Measurements from ENCODE around the gene TPP1. TPM values are rescaled to one million over a fixed set of nuclear protein-coding genes. Genes with fewer than 3 reads are reported as not detected.
A peak's percentile ranks its signal among the peaks of the same experiment; 100 is the strongest.

TPP1 gene
- total and polyA plus RNA-seq, 9 of the 15 experiments (the other 6 are each of a cell fraction or from before 2014, with no cell fraction given) = 7.5 to 75.8 (median 15.7) TPM

DNA sequence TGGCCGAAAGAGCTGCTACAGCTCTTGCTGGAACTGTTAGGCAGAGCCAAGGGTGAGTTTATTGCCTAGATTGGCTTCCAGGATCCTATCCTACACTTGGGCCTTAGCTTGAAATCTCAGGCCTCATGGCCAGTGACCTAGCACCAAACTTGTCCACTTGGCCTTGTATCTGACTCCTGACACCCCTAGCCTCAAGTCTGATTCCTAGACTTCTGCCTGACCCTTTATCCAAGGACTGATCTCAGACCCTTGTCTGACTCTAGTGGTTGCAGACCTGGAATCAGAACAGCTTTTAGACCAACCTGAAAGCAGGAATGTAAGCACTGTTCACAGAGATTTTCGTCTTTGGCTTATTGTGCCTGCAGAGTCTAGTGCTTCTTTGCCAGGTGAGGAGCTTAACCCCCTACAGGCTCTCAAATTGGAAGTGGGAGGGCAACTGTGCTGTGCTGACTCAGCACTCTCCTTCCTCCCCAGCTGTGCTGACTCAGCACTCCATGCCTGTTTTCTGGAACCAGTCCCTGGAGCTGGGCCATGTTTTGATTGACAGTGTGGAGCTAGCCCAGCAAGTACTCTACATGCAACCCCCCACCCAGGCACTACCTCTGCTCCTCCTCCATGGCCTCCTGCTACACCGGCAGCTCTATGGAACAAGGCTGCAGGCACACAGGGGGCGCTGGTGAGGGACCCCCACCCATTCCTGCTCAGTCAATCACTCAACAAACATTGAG, 50.9 kb downstream of the TPP1 start (continued):
- TF ChIP-seq NKRF (IDR thresholded peaks at IDR 0.05; ENCODE audit: borderline replicate concordance) (peak; percentile 89), EP300 (IDR thresholded peaks at IDR 0.05; ENCODE audit: low read length) (peak; percentile 64; the same call in 1 of the 2 replicates), TARDBP (IDR thresholded peaks at IDR 0.05) (0 out of 2 replicates have a peak, but pooled peaks have one; percentile 38), ZNF146 (CRISPR knock-in tag; IDR thresholded peaks at IDR 0.05; ENCODE audit: unreplicated experiment) (no peak), TEAD4 (IDR thresholded peaks at IDR 0.05; ENCODE audit: low read length) (peak; percentile 43; the same call in 1 of the 2 replicates), TEAD4 (CRISPR knock-in tag; IDR thresholded peaks at IDR 0.05; ENCODE audit: borderline replicate concordance) (no peak), ZNF766 (CRISPR knock-in tag; conservative IDR thresholded peaks at IDR 0.05) (0 out of 2 replicates have a peak, but pooled peaks have one; percentile 33), NBN (IDR thresholded peaks at IDR 0.05; ENCODE audit: low read depth) (peak; percentile 87; the same call in 1 of the 2 replicates), GATAD2B (IDR thresholded peaks at IDR 0.05; ENCODE audit: borderline replicate concordance) (peak; percentile 59; the same call in 1 of the 2 replicates), TEAD1 (CRISPR knock-in tag; IDR thresholded peaks at IDR 0.05) (peak in 1 of 2 experiments; percentile 59; a peak in 1 of 4 replicates), RNF2 (IDR thresholded peaks at IDR 0.05) (peak; percentile 23; the same call in 1 of the 2 replicates), TGIF2 (CRISPR knock-in tag; IDR thresholded peaks at IDR 0.05) (no peak), NUFIP1 (IDR thresholded peaks at IDR 0.05; ENCODE audit: partially characterized antibody) (peak; percentile 22), ARHGAP35 (IDR thresholded peaks at IDR 0.05; ENCODE audit: partially characterized antibody) (no peak), ZNF316 (IDR thresholded peaks at IDR 0.05) (peak; percentile 100), KDM1A (IDR thresholded peaks at IDR 0.05) (peak; percentile 70 to 78; a peak in 3 of 4 replicates), ZKSCAN1 (IDR thresholded peaks at IDR 0.05; ENCODE audit: low read depth, low read length) (peak; percentile 54; the same call in 1 of the 2 replicates)
- TF ChIP-seq, protein P1, sequence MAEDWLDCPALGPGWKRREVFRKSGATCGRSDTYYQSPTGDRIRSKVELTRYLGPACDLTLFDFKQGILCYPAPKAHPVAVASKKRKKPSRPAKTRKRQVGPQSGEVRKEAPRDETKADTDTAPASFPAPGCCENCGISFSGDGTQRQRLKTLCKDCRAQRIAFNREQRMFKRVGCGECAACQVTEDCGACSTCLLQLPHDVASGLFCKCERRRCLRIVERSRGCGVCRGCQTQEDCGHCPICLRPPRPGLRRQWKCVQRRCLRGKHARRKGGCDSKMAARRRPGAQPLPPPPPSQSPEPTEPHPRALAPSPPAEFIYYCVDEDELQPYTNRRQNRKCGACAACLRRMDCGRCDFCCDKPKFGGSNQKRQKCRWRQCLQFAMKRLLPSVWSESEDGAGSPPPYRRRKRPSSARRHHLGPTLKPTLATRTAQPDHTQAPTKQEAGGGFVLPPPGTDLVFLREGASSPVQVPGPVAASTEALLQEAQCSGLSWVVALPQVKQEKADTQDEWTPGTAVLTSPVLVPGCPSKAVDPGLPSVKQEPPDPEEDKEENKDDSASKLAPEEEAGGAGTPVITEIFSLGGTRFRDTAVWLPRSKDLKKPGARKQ (CRISPR knock-in tag; IDR thresholded peaks at IDR 0.05) = no peak
- TF ChIP-seq, protein P2, sequence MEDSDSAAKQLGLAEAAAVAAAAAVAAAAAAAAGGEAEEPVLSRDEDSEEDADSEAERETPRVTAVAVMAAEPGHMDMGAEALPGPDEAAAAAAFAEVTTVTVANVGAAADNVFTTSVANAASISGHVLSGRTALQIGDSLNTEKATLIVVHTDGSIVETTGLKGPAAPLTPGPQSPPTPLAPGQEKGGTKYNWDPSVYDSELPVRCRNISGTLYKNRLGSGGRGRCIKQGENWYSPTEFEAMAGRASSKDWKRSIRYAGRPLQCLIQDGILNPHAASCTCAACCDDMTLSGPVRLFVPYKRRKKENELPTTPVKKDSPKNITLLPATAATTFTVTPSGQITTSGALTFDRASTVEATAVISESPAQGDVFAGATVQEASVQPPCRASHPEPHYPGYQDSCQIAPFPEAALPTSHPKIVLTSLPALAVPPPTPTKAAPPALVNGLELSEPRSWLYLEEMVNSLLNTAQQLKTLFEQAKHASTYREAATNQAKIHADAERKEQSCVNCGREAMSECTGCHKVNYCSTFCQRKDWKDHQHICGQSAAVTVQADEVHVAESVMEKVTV (CRISPR knock-in tag; IDR thresholded peaks at IDR 0.05) = no peak
- TF ChIP-seq, protein P3, sequence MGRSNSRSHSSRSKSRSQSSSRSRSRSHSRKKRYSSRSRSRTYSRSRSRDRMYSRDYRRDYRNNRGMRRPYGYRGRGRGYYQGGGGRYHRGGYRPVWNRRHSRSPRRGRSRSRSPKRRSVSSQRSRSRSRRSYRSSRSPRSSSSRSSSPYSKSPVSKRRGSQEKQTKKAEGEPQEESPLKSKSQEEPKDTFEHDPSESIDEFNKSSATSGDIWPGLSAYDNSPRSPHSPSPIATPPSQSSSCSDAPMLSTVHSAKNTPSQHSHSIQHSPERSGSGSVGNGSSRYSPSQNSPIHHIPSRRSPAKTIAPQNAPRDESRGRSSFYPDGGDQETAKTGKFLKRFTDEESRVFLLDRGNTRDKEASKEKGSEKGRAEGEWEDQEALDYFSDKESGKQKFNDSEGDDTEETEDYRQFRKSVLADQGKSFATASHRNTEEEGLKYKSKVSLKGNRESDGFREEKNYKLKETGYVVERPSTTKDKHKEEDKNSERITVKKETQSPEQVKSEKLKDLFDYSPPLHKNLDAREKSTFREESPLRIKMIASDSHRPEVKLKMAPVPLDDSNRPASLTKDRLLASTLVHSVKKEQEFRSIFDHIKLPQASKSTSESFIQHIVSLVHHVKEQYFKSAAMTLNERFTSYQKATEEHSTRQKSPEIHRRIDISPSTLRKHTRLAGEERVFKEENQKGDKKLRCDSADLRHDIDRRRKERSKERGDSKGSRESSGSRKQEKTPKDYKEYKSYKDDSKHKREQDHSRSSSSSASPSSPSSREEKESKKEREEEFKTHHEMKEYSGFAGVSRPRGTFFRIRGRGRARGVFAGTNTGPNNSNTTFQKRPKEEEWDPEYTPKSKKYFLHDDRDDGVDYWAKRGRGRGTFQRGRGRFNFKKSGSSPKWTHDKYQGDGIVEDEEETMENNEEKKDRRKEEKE (IDR thresholded peaks at IDR 0.05; ENCODE audit: borderline replicate concordance in 1 of 2, control insufficient read depth in 1 of 2, low read depth in 2 of 2, low read length in 1 of 2) = no peak

All from K562 (cell line).